ENCODE data around the gene DENND4A. TPM values are rescaled to one million over a fixed set of nuclear protein-coding genes. Genes with fewer than 3 reads are reported as not detected.

Gene DENND4A
- total RNA-seq, 4 donors from 2014 or later = 38.8 to 64.8 (median 52.3) TPM

GRCh38 chr15:65835447-65835846 is 43.4 kb upstream of the DENND4A start:
- TF ChIP-seq, protein P1, sequence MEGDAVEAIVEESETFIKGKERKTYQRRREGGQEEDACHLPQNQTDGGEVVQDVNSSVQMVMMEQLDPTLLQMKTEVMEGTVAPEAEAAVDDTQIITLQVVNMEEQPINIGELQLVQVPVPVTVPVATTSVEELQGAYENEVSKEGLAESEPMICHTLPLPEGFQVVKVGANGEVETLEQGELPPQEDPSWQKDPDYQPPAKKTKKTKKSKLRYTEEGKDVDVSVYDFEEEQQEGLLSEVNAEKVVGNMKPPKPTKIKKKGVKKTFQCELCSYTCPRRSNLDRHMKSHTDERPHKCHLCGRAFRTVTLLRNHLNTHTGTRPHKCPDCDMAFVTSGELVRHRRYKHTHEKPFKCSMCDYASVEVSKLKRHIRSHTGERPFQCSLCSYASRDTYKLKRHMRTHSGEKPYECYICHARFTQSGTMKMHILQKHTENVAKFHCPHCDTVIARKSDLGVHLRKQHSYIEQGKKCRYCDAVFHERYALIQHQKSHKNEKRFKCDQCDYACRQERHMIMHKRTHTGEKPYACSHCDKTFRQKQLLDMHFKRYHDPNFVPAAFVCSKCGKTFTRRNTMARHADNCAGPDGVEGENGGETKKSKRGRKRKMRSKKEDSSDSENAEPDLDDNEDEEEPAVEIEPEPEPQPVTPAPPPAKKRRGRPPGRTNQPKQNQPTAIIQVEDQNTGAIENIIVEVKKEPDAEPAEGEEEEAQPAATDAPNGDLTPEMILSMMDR (IDR thresholded peaks at IDR 0.05) = no peak
- DNase-seq (ENCODE audit: low spot score) (no peak), ATAC-seq (ENCODE audit: low FRiP score) (no peak)

DNA sequence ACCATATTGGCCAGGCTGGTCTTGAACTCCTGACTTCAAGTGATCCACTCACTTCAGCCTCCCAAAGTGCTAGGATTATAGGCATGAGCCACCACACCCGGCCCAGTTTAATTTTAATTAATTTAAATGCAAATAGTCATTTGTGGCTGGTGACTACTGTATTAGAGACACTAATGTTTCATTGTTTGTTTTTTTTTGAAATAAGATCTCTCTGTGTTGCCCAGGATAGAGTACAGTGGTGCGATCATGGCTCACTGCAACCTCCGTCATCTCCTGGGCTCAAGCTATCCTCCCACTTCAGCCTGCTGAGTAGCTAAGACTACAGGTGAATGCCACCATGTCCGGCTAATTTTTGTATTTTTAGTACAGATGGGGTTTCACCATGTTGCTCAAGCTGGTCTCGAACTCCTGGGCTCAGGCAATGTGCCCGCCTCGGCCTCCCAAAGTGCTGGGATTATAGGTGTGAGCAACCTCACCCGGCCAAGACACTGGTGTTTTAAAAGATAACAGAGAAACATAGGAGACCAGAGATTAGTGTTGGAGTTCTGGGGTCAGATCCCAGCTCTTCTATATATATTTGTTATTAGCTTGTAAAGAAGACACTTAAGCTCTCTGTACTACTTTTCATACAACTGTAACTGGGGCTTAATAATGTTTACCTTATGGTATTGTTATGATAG is 42.6 kb upstream of the DENND4A start:
- TF ChIP-seq, protein P1 (IDR thresholded peaks at IDR 0.05) = no peak
- no peak for DNase-seq (ENCODE audit: low spot score)
- ATAC-seq (ENCODE audit: low FRiP score) = no peak

DNA sequence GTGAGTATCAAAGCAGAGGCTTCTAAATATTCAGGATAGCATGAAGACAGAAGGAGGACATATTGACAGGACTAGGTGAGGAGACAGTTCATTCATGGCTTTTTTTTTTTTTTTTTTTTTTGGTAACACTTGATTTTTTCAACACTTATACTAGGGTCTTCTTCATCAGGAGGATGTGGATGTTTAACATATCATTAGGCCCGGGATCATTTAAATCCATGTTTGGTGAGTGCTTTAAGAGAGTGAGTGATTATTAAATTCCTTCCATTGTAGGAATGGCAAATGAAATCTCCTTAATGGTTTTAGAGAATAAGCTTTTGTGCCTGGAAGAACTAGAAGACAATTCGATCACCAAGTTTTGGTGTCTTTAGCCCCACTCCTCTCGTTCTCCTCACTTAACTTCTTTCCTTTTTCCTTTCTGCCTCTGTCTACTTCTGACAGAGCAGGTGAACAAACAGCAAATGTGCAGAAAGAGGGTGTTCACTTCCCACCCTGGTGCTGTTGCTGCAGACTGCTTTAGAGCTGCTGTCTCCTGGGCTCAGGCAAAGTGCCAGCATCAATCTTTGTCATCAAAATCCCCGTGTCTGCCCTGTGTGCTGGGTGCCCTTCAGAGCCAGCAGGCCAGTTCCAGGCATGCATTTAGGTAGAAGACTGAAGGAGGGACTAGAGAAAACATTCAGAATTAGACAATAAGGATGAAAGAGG is 41.6 kb upstream of the DENND4A start:
- DNase-seq (ENCODE audit: low spot score) (no peak), ATAC-seq (ENCODE audit: low FRiP score) (no peak)
- TF ChIP-seq, protein P1 (IDR thresholded peaks at IDR 0.05) = no peak

DNA sequence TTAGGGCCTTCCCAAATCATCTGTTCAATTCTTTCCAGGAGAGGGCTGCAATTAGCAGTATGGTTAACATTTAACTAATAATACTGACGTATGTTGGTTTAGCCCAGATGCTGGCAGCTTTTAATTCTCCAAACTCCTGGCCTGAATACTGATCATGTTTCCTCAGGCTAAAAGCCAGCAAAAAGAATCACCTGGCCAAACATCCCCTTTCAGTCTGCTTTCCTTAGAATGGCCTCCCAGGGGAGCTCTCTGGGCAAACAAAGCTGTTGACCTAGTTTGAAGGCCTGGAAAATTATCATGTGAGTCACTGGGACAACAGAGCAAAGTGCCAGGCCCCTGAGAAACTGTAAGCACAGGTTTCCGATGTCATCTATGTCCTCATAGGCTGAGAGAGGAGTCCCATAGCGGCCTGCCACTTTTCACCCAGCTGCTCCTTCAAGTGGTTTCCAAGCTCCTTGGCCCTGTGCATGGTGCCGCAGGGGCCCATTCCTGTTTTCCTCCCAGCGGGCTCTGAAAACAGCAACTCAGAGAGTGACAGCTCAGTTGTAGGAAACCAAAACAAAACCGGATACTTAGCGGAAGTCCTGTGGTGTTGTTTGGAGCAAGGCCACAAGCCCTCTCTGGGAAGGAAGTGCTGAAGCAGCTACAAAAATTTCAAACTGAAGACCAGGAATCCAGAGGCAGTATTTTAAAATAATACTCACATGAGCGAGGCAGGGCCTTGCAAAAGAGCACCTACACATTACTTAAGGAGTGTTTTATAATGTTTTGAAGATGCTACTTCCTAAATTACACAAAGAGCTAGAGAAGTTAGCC is 40.7 kb upstream of the DENND4A start:
- TF ChIP-seq, protein P1 (IDR thresholded peaks at IDR 0.05) = no peak
- ATAC-seq (ENCODE audit: low FRiP score) = peak; percentile 69
- DNase-seq (ENCODE audit: low spot score) = peak; percentile 29

DNA sequence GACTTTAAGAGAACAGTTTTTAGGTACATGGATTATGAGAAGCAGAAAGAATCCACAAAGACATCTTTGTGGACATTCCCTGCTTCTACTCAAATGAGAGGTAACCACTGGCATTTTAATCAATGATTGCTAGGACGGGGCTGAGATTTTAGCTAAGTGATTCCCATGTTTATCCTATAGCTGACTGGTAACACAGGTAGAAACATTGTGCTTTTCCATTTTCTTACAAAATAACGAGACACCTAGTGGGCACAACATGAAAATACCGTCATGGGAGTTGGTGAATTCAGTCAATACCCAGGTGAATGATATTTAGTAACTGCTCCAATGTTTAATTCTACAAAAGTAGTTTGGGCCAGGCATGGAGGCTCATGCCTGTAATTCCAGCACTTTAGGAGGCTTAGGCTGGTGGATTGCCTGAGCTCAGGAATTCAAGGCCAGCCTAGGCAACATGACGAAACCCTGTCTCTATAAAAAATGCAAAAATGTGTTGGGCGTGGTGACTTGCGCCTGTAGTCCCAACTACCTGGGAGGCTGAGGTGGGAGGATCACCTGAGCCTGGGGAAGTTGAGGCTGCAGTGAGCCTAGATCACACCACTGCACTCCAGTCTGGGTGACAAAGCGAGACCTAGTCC is 37.2 kb upstream of the DENND4A start:
- DNase-seq (ENCODE audit: low spot score) (no peak), ATAC-seq (ENCODE audit: low FRiP score) (no peak)
- TF ChIP-seq, protein P1 (IDR thresholded peaks at IDR 0.05) = no peak

GRCh38 chr15:65828585-65828984 is 36.5 kb upstream of the DENND4A start:
- DNase-seq (ENCODE audit: low spot score) (no peak), ATAC-seq (ENCODE audit: low FRiP score) (no peak)
- TF ChIP-seq, protein P1 (IDR thresholded peaks at IDR 0.05) = no peak
